ENCODE measurements around the gene NTF4.

The NTF4 gene

GRCh38 chr19:49011194-49011593, 53.4 kb downstream of the NTF4 start:
- H3K27ac ChIP-seq, result no peak overlapping the region
- no peak for TF ChIP-seq ZFX (IDR thresholded peaks at IDR 0.05)
- no peak for TF ChIP-seq CTCF (conservative IDR thresholded peaks at IDR 0.05)

Measured in C4-2B (cell line).